Measurements from ENCODE around the gene SLC49A3. TPM values are rescaled to one million over a fixed set of nuclear protein-coding genes. Genes with fewer than 3 reads are reported as not detected.
"Not testable (repeated sequence)": the region's sequence is repeated elsewhere in the genome, so short reads cannot be mapped to it uniquely, and the experiment has no call there.

Gene SLC49A3
- total RNA-seq, 2 donors from 2014 or later: 15.1 to 16.4 TPM

DNA sequence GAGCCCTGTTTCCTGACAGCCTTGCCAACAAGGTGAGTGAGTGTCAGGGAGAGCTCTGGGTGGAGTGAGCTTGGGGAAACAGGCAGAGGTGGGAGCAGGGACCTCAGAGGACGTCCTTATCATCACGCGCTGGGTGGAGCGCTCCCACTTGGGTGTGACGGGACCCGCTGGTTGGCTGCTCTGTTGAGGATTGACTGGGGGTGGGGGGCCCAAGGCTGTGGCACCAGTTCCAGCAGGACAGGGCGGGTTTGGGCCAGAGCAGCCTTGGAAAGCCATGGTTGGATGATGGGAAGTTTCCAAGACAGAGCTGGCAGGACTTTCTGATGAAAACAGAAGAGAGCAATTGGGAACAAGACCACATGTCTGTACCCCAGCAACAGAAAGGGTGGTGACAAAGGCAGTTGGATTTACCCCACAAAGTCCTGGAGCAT is 13.7 kb upstream of the SLC49A3 start:
- Histone ChIP-seq H3K9me3 (ENCODE audit: control insufficient read depth, low read length) (no peaks in the 10 kb centered on the region), H3K4me1 (ENCODE audit: control insufficient read depth, insufficient read depth, low read length) (no peaks in the 10 kb centered on the region), H3K27ac (ENCODE audit: low read depth, low read length) (no peak overlapping the region), H3K36me3 (ENCODE audit: control insufficient read depth, insufficient read depth, low read length) (no peaks in the 10 kb centered on the region), H3K27me3 (ENCODE audit: control insufficient read depth, insufficient read depth, low read length, poor library complexity, severe bottlenecking) (peaks cover 6% of the 10 kb centered on the region), H3K4me3 (ENCODE audit: low read length) (no peak overlapping the region), H3K9ac (ENCODE audit: extremely low read depth, low read length, poor library complexity, severe bottlenecking) (no peak overlapping the region)
- H3K27me3 Mint-ChIP-seq (ENCODE audit: insufficient read depth): peaks cover 24% of the 10 kb centered on the region
- H3K9me3 Mint-ChIP-seq: no peaks in the 10 kb centered on the region
- H3K4me3 Mint-ChIP-seq: no peak overlapping the region
- no peaks in the 10 kb centered on the region for H3K36me3 Mint-ChIP-seq (ENCODE audit: low read depth)
- WGBS, 2 experiments (ENCODE audit: insufficient coverage in 1 of 2, insufficient read length in 1 of 2): 96 to 97% methylated on average over 5 to 7 of the region's 7 CpGs
- no peak for DNase-seq
- H3K27ac Mint-ChIP-seq: no peak overlapping the region
- no peaks in the 10 kb centered on the region for H3K4me1 Mint-ChIP-seq
- TF ChIP-seq, protein P1, sequence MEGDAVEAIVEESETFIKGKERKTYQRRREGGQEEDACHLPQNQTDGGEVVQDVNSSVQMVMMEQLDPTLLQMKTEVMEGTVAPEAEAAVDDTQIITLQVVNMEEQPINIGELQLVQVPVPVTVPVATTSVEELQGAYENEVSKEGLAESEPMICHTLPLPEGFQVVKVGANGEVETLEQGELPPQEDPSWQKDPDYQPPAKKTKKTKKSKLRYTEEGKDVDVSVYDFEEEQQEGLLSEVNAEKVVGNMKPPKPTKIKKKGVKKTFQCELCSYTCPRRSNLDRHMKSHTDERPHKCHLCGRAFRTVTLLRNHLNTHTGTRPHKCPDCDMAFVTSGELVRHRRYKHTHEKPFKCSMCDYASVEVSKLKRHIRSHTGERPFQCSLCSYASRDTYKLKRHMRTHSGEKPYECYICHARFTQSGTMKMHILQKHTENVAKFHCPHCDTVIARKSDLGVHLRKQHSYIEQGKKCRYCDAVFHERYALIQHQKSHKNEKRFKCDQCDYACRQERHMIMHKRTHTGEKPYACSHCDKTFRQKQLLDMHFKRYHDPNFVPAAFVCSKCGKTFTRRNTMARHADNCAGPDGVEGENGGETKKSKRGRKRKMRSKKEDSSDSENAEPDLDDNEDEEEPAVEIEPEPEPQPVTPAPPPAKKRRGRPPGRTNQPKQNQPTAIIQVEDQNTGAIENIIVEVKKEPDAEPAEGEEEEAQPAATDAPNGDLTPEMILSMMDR (conservative IDR thresholded peaks at IDR 0.05): no peak

DNA sequence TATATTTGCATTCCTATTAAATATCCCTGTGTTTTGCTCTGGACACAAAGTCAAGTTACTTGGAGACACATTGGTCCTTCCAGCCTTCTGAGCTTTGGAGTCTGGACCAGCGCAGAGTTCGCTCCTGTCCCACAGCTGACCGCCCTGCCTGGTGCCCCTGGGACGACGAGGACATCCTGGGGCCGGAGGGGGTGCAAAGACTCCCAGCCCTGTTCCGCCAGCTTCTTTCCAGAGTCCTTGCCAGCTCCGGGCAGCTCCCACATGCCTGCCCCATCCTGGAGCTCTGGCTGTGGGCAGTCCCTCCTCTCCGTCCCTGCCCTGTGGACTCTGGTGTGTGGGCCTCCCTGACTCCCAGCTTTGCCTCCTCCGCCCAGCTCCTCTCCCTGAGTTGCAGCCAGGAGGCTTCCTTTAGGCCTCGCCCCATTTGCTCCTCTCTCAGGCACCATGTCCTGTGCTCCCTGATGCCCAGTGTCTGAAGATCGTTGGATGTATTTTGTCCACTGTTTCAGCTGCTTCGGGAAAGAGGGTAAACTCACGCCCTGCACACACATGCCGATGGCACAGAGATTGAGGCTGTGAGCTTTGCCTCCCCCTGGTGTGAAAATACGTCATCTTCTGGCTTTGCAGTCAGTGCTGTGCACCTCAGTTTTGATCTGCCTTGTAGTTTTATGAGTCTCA is 11.8 kb upstream of the SLC49A3 start:
- H3K4me1 Mint-ChIP-seq: no peaks in the 10 kb centered on the region
- TF ChIP-seq, protein P1 (conservative IDR thresholded peaks at IDR 0.05): peak; percentile 40
- Histone ChIP-seq H3K9ac (ENCODE audit: extremely low read depth, low read length, poor library complexity, severe bottlenecking) (no peak overlapping the region), H3K36me3 (ENCODE audit: control insufficient read depth, insufficient read depth, low read length) (no peaks in the 10 kb centered on the region), H3K4me1 (ENCODE audit: control insufficient read depth, insufficient read depth, low read length) (no peaks in the 10 kb centered on the region), H3K4me3 (ENCODE audit: low read length) (no peak overlapping the region), H3K27me3 (ENCODE audit: control insufficient read depth, insufficient read depth, low read length, poor library complexity, severe bottlenecking) (peaks cover 6% of the 10 kb centered on the region), H3K27ac (ENCODE audit: low read depth, low read length) (no peak overlapping the region), H3K9me3 (ENCODE audit: control insufficient read depth, low read length) (no peaks in the 10 kb centered on the region)
- DNase-seq: no peak
- no peaks in the 10 kb centered on the region for H3K9me3 Mint-ChIP-seq
- H3K4me3 Mint-ChIP-seq: no peak overlapping the region
- WGBS, 2 experiments (ENCODE audit: insufficient coverage in 1 of 2, insufficient read length in 1 of 2): 90% methylated on average over 12 to 16 of the region's 16 CpGs
- H3K36me3 Mint-ChIP-seq (ENCODE audit: low read depth): no peaks in the 10 kb centered on the region
- no peak overlapping the region for H3K27ac Mint-ChIP-seq
- H3K27me3 Mint-ChIP-seq (ENCODE audit: insufficient read depth): peaks cover 24% of the 10 kb centered on the region

DNA sequence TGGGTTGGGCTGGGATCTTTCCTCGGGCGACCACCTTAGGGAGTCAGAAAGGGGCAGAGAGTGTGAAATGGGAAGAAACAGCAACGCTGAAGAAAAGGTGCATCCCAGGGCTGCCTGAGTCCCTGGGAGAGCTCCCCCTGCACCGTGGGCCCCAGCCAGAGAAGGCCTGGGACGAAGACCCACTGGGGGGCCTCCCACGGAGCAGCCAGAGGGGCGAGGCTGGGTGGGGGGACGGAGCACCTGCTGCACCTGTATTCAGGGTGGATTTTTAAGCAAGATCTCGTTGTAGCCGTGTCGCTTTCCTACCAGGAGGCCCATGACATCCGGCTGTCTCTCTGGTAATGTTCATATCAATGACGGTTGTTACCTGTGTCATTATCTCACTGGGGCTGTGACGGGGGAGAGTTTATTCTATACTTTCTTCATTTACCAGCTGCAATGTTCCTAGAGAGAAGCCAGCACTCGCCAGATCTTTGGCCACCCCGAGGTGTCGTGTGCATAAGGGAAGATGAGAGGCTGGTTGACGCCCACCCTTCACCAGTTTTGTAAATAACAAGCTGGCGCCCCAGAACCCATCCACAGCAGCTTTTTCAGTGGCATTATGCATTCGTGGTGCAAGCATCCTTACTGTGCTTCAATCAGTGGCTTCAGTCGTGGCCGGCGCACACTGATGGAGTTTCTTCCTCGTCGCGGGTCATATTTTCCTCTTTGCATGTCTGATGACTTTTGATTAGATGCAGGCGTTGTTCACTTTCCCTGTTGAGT is 11.0 kb upstream of the SLC49A3 start:
- WGBS, 2 experiments (ENCODE audit: insufficient coverage in 1 of 2, insufficient read length in 1 of 2): 87 to 91% methylated on average over 25 to 27 of the region's 27 CpGs
- Histone ChIP-seq H3K9me3 (ENCODE audit: control insufficient read depth, low read length) (no peaks in the 10 kb centered on the region), H3K9ac (ENCODE audit: extremely low read depth, low read length, poor library complexity, severe bottlenecking) (no peak overlapping the region), H3K36me3 (ENCODE audit: control insufficient read depth, insufficient read depth, low read length) (no peaks in the 10 kb centered on the region), H3K4me3 (ENCODE audit: low read length) (no peak overlapping the region), H3K27ac (ENCODE audit: low read depth, low read length) (no peak overlapping the region), H3K4me1 (ENCODE audit: control insufficient read depth, insufficient read depth, low read length) (no peaks in the 10 kb centered on the region), H3K27me3 (ENCODE audit: control insufficient read depth, insufficient read depth, low read length, poor library complexity, severe bottlenecking) (peaks cover 4% of the 10 kb centered on the region)
- Mint-ChIP-seq H3K27me3 (ENCODE audit: insufficient read depth) (peaks cover 22% of the 10 kb centered on the region), H3K27ac (no peak overlapping the region), H3K9me3 (no peaks in the 10 kb centered on the region), H3K36me3 (ENCODE audit: low read depth) (no peaks in the 10 kb centered on the region), H3K4me1 (no peaks in the 10 kb centered on the region), H3K4me3 (no peak overlapping the region)
- TF ChIP-seq, protein P1 (conservative IDR thresholded peaks at IDR 0.05): no peak
- no peak for DNase-seq

DNA sequence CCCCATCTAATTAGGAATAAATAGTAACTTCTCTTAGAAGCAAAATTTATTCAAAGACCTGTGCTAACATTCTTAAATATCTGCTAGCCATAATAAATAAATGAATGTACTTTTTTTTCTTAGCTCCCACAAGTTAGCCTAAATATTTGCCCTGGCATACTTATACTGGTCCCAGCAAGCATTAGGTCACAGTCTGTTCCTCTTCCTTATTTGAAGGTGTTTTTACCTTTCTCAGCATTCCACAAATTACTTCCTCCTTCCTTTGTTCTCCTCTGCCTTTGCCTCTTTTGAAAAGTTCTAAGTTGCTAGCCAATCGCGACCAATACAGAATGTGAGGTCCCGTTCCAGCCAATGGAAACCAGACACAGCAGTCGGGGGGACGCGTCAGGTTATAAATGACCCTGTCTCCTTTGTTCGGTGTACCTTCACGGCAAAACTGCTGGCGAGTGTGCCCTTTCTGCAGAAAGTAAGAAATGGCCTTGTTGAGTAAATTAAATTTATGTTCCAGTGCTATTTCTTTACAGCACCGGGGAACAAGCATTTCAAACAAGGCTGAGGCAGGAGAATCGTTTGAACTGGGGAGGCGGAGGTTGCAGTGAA is 5.5 kb upstream of the SLC49A3 start:
- H3K4me1 ChIP-seq (ENCODE audit: control insufficient read depth, insufficient read depth, low read length); H3K27ac Mint-ChIP-seq; DNase-seq; H3K9me3 Mint-ChIP-seq; H3K27me3 ChIP-seq (ENCODE audit: control insufficient read depth, insufficient read depth, low read length, poor library complexity, severe bottlenecking); H3K36me3 Mint-ChIP-seq (ENCODE audit: low read depth); H3K27ac ChIP-seq (ENCODE audit: low read depth, low read length); H3K27me3 Mint-ChIP-seq (ENCODE audit: insufficient read depth); H3K36me3 ChIP-seq (ENCODE audit: control insufficient read depth, insufficient read depth, low read length); H3K4me3 Mint-ChIP-seq; H3K9me3 ChIP-seq (ENCODE audit: control insufficient read depth, low read length); H3K9ac ChIP-seq (ENCODE audit: extremely low read depth, low read length, poor library complexity, severe bottlenecking); H3K4me3 ChIP-seq (ENCODE audit: low read length); H3K4me1 Mint-ChIP-seq: not testable (repeated sequence)
- 91 to 96% methylated on average over 12 of the region's 12 CpGs for WGBS, 2 experiments (ENCODE audit: insufficient coverage in 1 of 2, insufficient read length in 1 of 2)
